Amygdala (tissue), 56 donors: Measurements from ENCODE around the gene LAMB2.

Experiments
- DNase-seq, 56 donors: peaks; one replicate each; lab custom pipeline; 2025; lab: John Stamatoyannopoulos, UW

LAMB2 gene

DNA sequence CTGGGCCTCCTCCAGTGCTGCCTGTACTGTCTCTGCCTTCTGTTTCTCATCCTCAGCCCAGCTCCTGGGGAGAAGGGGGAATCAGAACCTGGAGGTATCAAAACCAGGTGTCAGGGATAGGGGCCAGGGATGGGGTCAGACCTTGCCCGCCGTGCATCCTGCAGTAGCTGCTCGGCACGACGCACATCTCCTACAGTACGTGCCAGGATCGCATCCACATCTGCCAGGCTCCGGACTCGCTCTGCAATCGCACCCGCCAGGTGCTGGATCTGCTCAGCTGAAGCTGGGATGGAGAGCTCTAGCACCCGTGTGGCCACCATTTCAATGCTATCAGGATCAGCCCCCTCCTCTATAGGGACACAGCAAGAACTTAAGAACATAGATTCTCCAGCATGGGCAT lies 10.8 kb downstream of the LAMB2 start:
- DNase-seq: no peak

DNA sequence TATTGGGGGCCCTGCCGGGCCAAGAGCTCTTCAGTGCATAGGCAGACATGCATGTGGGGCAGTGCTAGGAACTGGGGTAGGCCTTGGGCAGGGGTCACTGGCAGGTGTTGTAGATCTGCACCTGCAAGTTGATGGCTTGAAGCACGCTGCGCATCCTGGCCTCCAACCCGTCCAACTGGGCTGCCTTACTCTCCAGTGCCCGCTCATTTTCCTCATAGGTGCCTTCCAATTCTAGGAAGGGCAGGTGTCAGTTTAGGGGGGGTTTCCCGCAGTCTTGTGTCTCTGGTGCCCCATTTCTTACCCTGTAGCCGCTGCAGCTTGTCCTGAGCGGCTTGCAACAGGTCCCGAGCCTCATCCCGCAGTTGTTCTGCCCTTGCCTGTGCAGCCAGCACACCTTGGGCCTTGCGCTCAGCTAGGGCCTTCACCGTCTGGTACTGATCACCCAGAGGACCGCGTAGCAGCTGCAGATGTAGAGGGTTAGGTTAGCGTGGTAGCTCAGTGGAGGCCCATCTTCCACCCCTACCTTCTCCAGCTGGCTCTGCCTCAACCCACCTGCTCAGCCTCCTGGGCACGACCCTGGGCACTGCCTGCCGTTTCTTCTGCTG lies 11.6 kb downstream of the LAMB2 start:
- peak in 1 of 56 donors; percentile 66 for DNase-seq

DNA sequence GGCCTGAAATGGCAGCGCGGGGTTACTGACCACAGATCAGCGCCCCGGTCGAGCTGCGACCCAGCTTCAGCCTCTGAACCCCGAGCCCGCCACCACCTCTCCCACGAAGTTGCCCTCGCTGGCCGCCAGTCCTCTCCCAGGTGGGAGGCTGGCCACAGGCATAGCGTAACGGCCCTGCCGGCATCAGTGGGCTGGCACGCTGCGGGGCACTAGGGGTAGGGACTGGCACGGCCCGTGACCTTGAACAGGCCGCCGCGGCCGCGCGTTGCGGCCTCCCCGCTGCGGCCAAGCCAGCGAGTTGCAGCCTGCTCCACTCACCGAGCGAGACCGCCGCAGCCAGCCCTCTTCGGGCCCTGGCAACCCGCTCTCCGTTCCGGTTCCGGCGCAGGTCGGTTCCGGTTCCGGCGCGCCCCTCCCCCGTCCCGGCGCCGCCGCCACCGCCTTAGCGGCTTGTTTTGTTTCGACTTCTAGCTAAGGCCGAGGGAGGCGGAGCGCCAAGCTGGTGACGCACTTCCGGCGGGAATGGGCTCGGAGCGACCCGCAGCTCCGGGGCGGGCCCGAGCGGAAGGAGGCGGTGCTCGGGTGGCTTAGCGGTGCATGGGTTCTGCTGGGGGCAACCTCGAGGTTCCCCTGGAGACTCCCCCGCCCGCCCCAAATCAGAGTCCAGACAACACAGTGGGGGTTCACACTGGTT lies 12.3 kb downstream of the LAMB2 start, which contains the start of gene USP19:
USP19 (minus strand) TSS at position 386 of the 694 bp plus-strand sequence. CDS start 1,678 bp downstream, outside the sequence.
- peak; percentile 41 to 97 (median 90) for DNase-seq

DNA sequence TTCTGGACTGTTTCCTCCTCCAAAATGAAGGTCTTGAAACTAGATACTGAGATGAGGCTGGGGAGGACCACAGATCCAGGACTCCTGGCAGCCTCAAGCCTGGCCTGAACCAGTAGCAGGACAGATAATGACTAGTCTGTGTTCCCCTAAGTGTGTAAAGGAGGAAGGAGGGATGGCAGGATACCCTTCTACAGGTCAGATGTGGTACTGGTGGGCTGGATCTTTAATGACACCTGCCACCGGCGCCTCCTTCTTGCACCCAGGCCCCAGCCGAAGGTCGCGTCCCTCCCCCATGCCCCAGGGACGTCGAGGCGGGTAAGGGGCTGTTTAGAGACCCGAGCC lies 12.8 kb downstream of the LAMB2 start:
- DNase-seq: no peak

DNA sequence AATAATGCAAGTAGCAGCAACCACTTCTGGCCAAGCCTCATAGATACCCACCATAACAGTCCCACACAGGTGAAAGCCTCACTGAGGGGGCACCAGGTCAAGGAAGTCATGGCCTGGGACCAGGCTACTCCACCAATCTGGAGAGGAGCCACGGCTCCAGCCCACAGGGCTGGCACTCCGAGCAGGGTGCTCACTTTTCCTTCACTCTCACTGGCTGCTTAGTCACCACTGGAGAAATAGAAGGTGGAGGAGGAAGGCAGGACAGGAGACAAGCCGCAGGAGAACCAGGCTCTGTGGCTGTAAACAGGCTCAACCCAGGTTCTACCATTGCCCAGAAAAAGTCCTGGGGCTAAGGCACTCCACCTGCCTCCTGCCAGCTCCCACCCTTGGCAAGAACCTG lies 13.4 kb downstream of the LAMB2 start:
- no peak for DNase-seq

DNA sequence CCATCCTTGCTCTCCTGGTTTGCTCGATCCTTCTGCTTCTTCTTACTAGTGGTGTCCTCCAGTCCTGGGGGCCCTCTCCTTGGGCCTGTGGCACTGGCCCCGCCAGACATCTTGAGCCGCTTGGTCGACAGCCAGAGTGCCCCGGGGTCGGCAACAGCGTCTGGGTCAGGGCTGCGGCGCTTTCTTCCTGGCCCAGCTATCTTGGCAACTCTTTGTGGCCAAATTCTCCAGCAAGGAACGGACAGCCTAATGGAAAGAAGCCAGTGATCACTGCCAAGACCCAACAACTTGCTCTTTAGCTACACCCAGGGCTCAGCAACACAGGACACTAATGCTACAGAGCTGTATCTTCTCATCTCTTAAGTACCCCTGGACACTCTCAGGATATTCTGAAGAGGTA lies 13.8 kb downstream of the LAMB2 start:
- DNase-seq: peak in 7 of 56 donors; percentile 5 to 26 (median 10)

DNA sequence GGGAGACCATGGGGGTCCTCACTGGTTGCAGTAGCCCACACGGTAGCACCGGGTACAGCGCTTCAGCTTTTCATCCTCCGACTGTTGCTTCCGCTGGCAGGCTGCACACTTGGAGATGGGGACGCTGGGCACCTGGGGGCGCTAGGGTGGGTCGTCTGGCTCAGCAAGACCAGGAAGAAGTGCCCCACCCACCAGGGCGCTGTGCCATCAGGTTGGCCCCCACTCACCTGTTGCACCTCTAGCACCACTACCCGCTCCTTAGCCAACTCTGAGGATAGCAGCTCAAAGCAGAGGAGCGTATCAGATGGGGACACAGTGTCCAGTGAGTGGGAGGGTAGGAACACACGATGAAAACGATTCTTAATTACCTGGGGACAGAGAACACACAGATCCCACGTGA lies 20.6 kb downstream of the LAMB2 start:
- DNase-seq: no peak

DNA sequence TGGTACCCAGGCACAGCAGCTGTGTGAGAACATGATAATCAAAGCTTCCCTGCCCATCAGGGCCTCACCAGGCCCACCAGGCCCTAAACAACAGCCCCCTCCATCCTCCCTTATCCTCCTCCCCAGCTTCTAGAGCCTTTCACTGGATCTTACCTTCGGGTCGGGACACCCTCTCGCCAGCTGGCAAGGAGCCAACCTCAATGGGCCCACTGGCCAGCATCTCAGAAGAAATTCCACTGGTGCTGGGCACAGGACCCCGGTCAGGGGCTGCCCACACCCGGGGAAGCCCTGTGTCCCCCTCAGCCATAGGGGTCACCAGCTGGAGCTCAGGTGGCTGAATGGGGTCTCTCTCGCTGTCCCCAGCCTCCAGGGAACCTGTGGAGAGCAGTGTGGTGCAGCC lies 21.5 kb downstream of the LAMB2 start:
- DNase-seq: no peak

DNA sequence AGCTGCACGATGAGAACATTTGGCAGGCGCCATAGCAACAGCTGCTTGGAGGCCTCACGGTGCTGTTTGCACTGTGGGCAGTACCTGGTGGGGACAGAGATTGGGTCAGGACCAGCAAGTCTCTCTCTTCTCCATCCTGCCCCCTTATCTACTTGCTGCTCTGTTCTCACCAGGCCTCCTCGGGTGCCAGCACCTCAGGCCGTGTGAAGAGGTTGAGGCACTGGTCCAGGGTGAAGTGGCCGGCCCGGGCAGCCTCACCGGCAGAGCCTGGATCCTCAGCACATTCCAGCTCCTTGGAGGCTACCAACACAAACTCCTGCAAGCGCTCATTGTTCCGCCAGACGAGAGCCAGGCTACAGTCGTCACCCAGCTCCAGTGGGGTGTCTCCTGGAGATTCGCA lies 22.1 kb downstream of the LAMB2 start:
- no peak for DNase-seq

DNA sequence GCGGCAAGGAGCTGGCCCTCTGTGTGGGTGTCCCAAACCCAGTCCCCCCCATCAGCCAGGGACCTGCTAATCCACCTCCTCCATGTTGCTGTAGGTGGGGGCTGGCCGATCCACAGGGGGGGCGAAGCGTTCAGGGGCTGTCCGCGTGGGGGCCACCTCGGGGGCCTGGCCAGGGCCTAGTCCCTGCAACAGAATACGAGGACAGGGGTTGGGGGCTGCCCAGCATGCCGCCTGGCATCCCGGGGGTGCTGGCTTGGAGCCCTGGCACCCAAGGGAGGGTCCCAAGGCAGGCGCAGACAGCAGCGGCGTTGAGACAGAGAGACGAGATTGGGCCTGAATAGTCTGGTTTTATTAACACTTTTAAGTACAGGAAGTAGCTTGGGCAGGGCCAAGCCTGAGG lies 24.5 kb downstream of the LAMB2 start:
- no peak for DNase-seq

DNA sequence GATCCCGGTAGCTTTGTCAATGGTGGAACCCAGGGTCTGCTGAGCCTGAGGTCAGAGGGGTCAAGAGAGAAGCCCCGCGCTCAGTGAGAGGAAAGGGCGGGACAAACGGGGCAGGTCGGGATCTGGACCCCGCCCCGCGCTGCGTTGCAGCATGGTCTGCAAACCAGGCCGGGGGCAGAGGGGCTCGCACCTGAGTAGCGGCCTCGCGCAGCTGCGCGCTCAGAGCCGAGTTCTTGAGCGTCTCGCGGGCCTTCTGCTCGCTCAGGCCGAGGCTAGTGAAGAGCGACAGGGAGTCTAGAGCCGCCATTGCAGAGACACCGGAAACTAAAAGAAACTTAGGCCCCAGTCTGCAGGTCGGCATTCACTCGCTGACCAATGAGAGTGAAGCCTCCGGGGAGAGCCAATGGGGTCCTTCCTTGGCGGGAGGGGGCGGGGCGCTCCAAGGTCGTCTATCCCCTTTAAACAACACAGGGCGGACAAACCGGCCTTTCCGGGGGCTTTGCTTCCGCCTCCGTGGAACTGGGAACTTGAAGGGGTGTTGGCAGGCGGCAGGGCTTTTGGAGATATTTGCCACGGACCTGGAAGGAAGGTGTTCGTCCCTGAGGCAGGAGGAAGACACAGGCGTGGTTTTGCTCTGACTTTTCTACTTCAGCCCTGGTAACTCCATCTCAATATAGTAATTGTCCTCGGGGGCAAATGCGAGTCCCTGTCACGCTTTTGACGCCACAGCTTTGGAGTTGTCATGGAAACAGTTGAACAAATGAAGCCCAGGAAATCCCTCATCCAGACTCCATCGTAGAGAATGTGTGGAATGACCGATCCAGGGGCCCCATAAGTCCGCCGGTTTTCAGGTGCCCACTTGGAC lies 28.2 kb downstream of the LAMB2 start, which contains the start of gene QARS1:
QARS1 (minus strand) TSS at position 331 of the 865 bp plus-strand sequence; CDS start at position 307, 24 bp downstream.
- DNase-seq: peak; percentile 42 to 97 (median 90)

DNA sequence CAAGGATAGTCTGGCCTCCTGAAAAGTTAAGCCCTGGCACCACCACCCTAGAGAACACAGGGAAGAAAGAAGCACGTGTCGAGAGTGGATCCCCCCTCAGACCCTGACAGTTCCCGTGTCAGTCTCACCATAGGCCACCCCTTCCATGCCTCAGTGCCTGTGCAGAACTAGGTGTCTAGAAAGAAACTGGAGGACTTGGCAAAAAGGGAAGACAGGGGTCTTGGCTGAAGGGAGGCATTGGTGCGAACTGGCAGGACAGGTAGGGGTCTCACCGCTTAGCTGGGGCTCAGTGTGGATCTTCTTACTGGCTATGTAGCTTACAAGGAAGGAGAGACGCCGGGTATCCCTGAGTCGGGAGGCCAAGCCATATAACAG lies 28.8 kb downstream of the LAMB2 start:
- no peak for DNase-seq

DNA sequence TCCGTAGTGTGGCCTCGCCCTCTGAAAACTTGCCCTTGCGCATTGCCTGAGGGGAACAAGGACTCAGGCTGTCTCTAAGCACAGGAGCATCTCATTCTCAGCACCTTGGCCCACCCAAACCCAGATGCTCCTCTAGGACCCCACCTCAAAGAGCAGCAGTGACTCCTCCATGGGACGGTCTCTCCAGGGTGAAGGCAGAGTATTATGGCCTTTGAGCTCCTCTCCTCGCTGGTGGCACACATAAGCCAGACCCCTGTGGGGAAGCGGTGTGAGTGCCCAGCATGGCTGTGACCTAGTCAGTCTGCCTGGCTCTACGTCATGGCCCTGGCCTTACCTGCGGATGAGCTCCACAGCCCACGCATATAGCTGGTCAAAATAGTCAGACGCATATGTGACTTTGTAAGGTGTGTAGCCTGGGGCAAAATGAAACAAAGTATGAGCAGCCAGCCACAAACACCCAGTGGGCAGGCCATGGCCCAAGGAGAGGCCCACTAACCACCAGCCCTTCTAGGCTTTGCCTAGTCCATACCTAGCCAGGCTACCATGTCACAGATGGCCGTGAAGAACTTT lies 32.7 kb downstream of the LAMB2 start:
- no peak for DNase-seq

DNA sequence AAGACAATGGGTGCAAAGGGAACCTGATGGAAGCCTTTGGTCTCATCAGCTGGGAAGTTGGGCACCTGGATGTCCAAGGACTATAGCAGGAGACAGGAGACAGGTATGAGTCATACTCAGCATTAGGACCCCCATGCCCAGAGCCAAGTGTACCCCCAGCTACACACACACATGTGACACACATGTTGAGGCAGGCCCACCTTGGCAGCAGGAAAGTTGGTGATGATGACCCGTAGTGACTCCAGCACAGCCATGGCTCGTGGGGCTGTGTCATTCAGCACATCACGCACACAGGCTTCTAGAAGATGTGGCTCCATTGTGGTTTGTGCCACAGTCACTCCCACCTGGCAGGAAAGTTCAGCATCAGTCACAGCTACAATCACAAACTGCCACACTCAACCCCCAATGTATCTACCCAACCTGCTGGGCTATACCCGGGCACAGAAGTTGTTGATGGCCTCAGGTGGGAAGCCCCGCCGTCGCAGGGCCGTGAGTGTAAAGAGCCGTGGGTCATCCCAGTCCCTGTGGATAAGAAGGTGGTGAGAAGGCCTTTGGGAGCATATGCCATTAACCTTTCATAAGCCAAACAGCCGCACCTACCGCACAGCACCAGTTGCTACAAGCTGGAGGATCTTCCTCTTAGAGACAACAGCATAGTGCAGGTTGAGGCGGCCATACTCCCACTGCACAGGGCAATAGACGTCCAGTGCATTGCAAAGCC lies 33.8 kb downstream of the LAMB2 start:
- DNase-seq: no peak

DNA sequence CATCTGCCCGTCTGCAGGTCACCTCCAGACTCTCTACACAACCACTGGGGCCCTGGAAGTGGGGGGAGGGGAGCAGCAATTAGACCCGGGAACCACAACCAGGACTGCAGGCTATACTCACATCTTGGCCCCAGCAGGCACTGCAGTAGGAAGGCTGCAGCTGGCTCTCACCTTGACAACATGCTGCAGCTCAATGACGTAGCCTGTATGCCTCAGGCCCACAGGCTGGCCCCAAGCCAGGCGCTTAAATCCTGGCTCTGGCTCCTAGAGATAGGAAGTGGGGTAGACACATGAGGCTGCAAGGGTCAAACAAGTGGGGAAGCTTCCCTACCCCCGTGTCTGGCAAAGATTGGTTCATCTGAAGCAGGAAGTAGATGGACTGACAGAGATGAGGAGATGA lies 34.4 kb downstream of the LAMB2 start:
- DNase-seq: no peak

DNA sequence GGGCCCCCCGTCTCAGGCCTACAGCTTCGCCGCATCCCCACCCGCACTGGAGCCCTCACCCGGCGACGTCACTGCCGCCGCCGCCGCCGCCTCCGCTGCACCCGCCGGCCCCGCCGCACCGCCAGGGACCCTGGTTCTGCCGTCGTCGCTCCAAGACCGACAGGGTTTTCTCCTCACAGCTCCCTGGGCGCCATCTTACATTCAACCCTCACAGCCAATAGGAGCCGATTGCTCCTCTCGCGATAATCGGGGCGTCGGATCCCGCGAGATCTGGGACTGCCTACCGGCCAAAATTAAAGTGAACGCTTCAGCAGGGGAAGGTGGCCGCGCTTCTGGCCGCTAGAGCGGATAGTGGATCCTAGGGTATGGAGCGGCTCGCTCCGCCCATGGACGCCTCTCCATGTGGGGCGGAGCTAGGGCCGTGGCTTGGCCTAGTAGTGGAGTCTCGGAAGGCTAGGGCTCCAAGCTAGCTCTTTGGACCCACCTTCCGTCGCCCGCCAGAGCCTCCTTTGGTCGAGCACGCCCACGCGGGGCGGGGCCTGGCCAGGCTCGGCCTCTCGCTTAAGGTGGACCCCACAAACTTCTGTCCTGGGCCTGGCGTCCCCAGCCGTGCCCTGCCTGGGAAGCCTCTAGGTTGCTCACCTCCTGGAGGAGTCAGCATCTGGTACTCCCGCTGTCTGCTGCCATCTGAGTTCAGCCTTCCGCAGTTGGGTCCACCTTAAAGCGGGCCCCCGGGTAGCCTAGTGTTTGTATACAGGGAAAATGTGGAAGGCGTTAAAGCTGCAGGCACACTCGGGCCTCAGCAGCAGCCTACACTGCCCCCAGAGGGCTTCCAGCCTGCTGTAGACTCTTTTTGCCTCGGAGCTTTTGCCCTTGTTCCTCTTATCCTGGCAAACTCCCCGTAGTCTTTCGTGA lies 38.7 kb downstream of the LAMB2 start, which contains the start of gene QRICH1:
QRICH1 (minus strand) TSS at position 219 of the 915 bp plus-strand sequence. CDS start 17,054 bp downstream, outside the sequence.
- DNase-seq: peak; percentile 85 to 99 (median 98)

DNA sequence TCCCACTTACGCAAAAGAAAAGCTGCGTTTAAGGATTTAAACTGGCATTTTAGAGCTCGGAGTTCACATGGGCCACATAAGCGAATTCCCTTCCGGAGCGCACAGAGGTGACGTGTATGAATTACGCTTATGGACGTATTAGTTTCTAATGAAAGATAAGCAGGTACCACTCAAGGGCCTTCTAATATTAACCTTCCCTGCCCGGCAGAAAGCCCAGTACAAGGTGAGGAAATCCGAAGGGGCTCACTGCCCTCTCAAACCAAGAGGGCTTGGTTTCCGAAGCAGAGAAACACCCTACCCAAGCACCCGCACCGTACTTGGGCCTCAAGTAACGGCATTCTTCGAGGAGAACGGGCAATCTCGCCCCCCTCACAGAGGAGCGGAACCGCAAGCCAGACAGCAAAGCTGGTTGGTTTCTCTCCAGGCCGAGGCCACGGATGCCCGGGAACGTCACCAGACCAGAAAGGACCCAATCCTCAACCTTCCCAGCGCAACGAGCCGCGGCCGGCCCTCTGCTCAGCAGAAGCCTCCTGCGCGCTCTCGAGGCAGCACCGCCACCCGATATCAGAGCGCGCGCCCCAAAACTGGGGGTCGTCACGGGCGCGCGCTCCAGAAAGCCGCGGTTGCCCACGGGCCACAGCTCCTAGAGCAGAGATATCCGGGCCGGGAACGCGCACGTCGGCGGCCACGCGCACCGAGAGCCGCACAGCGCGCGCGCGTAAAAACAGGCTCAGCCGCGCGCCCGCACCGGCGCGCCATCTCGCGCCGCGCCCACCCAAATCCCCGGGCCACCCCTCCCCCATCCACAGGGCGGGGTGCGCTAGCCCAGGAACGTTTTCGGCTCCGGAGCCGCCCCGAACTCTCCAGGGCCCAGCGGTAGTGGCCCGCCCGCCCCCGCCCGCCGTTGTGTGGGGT lies 39.7 kb downstream of the LAMB2 start:
- peak in 50 of 56 donors; percentile 27 to 85 (median 71) for DNase-seq

DNA sequence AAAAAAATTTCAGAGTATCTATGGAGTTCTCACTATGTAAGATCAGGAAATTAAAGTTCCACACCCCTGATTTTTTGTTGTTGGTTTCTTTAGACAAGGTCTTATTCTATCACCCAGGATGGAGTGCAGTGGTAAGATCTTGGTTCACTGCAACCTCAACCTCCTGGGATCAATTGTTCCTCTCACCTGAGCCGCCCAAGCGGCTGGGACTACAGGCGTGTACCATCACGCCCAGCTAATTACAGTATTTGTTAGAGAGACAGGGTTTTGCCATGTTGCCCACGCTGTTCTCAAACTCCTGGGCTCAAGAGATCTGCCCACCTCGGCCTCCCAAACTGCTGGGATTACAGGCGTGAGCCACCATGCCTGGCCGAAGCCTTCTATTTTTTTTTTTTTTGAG lies 51.4 kb downstream of the LAMB2 start:
- DNase-seq: no peak
